NCI-H82 treated with DMSO at 0.1 percent for 48 hours (cell line): ENCODE data around the gene SLCO3A1.
A peak's percentile ranks its signal among the peaks of the same experiment; 100 is the strongest.

Experiments
- DNase-seq: peaks from one replicate; lab custom pipeline; 2025; ENCODE audit not compliant: unreplicated experiment; lab: John Stamatoyannopoulos, UW

Gene SLCO3A1

GRCh38 chr15:92092289-92093105 is 239.0 kb downstream of the SLCO3A1 start:
- no peak for DNase-seq

DNA sequence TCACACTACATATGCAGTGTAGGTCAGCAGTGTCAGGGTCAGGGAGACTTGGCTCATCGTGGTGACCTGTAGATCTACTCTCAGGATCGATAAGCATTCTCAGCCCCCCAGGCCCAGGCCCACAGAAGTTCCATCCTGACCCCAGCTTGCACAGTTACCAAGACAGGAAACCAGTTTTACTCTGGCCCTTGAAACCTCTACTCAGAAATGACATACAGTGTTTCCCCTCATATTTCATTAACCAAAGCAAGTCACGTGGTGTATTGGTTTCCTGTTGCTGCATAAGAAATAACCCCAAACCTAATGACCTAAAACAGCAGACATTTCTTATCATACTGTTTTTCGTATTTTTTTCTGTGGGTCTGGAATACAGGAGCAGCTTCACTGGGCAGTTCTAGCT is 242.2 kb downstream of the SLCO3A1 start:
- no peak for DNase-seq

DNA sequence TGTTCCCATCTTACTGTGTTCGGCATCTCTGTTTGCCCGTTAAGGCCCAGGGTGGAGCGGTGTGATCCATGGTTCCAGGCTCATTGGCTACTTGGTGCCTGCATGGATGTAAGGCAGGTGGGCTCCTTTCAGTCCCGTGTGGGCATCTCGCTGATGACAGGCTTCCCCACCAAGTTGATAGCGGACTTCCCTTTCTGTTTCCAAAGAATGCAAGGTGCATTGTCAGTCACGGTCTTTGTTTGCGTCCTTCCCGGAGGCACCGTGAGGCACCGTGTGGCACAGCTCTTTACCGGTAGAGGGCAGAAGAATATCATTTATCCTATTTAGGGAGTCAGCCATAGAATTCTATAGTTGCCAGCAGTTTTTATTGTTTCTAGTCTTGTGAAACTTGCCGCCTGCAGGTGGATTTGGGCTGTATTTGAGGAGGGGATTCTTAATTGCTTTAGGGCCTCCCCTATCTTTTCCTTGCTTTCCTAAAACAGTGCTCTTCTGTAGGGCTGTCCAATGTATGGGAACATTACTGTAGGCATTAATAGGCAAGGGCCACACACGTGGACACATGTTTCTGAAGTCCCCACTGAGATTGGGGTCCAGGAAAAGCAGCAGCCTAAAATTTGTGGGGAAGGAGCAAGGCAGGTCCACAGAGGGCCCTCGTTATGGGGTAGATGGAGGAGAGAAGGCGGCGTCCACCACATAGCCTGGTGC is 244.1 kb downstream of the SLCO3A1 start:
- peak; percentile 51 for DNase-seq

- no peak for DNase-seq
Measured at GRCh38 chr15:92098869-92099268, 245.4 kb downstream of the SLCO3A1 start.

DNA sequence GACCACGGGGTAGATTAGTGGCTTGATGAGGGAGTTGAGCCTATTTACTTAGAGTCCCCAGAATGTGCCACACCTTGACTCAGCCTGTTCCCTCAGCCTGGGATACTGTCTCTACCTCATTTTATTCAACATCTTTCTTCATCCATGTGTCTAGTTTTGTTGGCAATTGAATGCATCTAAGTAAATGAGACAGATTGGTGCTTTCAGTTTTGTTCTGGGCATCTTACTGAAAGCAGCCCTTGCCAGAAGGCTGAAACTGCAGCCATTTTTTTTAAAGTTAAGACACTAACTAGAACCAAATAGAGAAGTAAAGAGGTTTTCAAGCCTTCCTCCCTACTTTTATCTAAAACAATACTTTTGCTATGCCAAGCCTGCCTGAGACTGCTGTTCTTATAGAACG is 246.8 kb downstream of the SLCO3A1 start:
- DNase-seq: no peak

GRCh38 chr15:92100751-92101150 is 247.2 kb downstream of the SLCO3A1 start:
- no peak for DNase-seq

DNA sequence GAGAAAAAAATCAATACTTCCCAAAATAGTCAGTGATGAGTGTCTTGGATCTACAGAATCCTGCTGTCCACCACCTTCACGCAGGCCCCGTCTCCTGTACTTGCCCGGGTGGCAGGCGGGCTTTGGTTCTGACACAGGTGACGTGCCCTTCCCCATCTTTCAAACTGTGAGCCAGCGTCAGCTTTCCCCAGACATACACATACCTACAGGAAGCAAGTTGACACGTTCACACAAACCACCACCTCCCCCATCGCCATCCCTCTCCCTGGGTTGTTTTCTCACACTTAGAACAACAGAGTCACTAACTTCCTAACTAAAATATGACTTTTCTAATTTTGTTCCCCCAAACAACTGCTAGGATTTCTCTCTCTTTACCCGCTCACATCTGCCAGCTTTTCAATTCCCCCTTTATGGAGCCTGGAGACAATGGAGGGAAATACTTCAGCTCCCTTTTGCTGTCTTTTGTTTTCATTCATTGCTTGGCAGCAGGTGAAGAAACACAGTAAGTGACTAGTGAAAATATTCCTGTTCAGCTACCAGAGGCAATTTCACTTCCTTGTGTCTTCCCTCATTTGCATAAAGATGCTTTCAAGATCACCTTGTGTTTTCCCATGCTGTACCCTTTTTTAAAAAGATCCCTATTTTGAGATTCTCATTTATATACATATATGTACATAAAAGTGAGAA is 248.3 kb downstream of the SLCO3A1 start:
- DNase-seq: no peak

DNA sequence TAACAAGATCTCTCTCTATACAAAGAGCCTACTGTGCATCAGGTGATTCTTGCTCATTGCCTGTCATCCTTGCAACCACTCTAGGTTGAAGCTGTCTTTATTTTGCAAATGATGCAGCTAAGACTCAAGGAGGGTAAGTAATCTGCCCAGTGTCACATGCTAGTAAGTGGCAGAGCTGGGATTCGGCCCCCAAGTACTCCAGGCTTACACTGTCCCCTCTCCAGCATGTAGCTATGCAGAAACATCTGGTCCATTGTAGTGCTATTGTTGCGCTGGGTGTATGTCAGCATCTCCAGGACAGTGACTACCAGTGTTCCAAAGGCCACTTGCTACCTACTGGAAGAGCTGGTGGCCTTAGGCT is 248.9 kb downstream of the SLCO3A1 start:
- DNase-seq: no peak

DNA sequence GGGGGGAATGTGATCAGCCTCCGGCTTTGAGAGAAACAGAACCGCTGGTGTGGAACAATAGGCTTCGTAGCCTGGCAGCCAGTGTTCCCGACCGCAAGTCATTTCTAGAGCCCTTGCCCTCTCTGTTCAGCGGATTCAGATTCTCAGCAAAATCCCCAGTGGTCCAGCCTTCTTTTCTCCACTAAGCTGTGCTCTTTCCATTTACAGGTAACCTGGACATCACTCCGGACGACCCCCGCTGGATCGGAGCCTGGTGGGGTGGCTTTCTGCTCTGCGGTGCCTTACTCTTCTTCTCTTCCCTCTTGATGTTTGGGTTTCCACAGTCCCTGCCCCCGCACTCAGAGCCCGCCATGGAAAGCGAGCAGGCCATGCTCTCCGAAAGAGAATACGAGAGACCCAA is 250.6 kb downstream of the SLCO3A1 start:
- no peak for DNase-seq

DNA sequence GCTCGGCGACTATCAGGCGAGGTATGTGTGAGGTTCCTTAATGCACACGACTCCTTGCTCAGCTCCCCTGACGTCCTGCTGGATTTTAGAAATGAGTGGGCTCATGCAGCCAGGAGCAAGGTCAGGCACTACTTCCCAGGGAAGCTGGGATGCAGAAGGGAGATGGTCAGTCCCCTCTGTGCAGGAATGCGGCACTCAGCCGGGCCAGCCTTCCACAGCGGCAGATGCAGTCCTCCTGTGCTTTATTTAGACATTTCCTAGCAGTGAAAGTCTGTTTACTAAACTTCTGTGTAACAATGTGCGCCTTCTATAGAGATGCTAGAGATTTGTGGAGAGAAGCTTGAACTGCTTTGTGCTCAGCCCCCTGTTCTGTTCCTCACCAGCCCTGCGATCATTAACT is 252.1 kb downstream of the SLCO3A1 start:
- no peak for DNase-seq

DNA sequence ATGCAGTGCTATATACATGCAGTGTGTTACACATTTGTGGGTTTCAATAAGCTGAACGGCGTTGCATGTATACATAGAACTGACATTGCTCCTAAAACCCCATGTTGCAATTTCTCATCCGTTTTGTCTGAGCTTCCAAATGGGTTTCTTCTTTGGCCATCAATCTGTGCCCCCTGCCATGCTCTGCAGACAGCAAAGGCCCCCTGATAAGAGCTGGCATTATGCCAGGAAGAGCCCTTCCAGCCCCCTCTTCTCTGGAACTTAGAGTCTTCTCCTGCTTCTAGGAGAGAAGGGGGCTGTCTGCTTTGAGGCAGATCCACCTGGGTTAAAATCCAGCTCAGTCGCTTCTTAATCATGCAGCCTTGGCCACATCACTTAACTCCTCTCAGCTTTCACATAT is 254.0 kb downstream of the SLCO3A1 start:
- DNase-seq: no peak

DNA sequence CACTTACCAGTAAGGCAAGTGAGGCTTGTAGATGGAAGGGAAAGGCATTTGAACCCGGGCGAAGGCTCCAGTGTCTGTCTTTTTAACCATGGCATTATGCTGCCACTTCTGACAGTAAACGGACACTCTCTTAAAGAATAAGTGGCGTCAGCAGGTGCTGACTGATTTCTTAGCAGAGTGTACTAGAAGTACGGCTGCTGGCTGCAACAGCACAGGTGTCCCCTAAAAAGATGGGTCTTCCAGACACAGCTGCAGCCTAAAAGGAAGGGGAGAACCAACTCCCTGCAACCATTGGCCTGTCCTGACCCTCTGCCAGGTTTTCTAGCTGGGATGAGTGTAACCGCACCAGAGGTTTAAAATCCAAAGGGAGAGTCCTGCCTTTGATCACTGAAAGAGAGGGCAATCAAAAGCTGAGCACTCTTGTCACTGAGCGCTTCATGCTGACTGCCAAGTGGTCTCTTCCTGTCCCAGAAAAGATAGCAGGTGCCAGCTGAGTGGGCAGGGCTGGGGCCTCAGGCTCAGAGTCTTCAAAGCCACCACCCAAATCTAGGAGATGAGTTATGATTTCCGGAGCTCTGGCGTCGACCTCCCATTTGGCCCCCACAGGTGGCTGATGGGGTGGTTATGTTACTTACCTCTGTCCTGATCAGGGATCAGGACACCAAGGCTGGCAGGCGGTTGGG is 255.8 kb downstream of the SLCO3A1 start:
- DNase-seq: no peak

- no peak for DNase-seq
Measured at GRCh38 chr15:92111291-92111690, 257.8 kb downstream of the SLCO3A1 start.

- no peak for DNase-seq
Measured at GRCh38 chr15:92111751-92112150, 258.2 kb downstream of the SLCO3A1 start.

- no peak for DNase-seq
Measured at GRCh38 chr15:92112180-92112579, 258.7 kb downstream of the SLCO3A1 start.

DNA sequence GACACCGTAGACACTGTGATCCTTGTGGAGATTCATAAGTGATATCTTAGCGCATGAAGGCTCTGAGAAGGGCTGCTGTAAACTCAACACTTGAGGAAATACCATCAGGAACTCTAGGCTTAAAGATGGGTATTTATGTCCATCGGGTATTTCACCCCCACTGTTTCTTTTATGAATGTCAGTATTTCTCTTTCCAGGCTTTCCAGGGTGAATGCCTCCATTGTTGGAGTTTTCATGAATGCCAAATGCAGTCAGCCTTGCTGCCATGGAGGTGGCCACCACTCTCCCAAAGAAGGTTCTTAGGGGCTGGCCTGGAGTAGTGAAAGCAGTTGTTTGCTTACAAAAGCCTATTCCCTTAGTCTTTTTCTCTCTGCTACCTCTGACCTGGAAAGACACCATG is 259.2 kb downstream of the SLCO3A1 start:
- no peak for DNase-seq

GRCh38 chr15:92113832-92114231 is 260.3 kb downstream of the SLCO3A1 start:
- DNase-seq: no peak

GRCh38 chr15:92115834-92116233 is 262.3 kb downstream of the SLCO3A1 start:
- no peak for DNase-seq

DNA sequence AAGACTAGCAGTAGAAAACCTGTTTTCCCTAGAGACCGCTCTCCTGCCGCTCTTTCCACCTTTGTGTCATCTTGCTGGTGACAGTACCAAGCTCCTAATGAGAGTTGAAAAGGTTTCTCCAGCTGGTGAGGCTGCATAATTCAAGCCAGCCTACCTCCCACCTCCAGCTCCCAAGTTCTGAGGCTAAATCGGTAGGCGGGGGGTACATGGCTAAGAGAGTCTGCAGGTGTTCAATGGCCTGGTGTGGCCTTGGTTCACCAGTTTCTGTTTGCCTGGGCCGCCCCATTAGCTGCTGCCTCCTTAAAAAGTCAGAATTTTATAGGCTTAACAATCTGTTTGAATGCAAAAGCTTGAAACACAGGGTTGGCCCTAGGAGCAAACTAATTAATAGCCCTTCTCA is 262.8 kb downstream of the SLCO3A1 start:
- no peak for DNase-seq

DNA sequence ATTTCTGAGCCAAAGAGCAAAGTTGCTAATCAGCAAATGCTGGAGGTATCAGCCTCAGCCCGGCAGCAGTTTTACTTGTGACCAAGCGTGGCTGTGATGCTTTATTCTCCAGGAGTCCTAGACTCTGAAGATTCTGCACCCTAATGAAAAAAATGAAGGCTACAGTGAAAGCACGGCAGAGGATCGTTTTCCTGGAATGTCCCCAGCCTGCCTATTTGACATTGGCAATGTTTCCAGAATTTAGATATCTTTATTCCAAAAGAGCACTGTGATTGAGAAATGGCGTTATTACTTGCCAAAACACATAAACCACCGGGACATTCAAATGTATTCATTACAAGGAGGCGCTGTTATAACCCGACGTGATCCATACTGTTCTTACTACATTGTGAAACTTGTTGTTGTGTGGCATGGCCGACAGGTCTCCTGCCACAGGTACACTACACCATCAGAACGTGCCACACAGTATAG is 263.8 kb downstream of the SLCO3A1 start:
- no peak for DNase-seq

- no peak for DNase-seq
Measured at GRCh38 chr15:92118162-92118935, 264.8 kb downstream of the SLCO3A1 start.
